ENCODE results near the gene SPTLC3.
"Not testable (repeated sequence)": the region's sequence is repeated elsewhere in the genome, so short reads cannot be mapped to it uniquely, and the experiment has no call there.

The SPTLC3 gene

GRCh38 chr20:12970372-12970821 lies 38.4 kb upstream of the SPTLC3 start:
- H3K9ac ChIP-seq (ENCODE audit: low read depth in 1 of 2, low read length in 2 of 2) = no peak overlapping the region
- no peaks in the 10 kb centered on the region for H3K36me3 ChIP-seq (ENCODE audit: control insufficient read depth in 1 of 2, insufficient read depth in 2 of 2, low read length in 2 of 2)
- no peak overlapping the region for H3K4me3 ChIP-seq (ENCODE audit: low read depth in 1 of 2, low read length in 2 of 2)

GRCh38 chr20:12975833-12976608 lies 32.8 kb upstream of the SPTLC3 start:
- Histone ChIP-seq H3K9ac (ENCODE audit: low read depth in 1 of 2, low read length in 2 of 2) (no peak overlapping the region), H3K27ac (ENCODE audit: low read depth, low read length) (no peak overlapping the region), H3K27me3 (ENCODE audit: control insufficient read depth in 1 of 2, insufficient read depth in 2 of 2, low read length in 2 of 2) (no peaks in the 10 kb centered on the region), H3K36me3 (ENCODE audit: control insufficient read depth in 1 of 2, insufficient read depth in 2 of 2, low read length in 2 of 2) (no peaks in the 10 kb centered on the region), H3K4me1 (ENCODE audit: control insufficient read depth in 1 of 2, insufficient read depth in 2 of 2, low read length in 2 of 2) (peaks cover 8 to 16% of the 10 kb centered on the region in 2 donors), H3K9me3 (ENCODE audit: control insufficient read depth in 1 of 2, low read length in 2 of 2) (no peaks in the 10 kb centered on the region), H3K4me3 (ENCODE audit: low read depth in 1 of 2, low read length in 2 of 2) (no peak overlapping the region)

More at GRCh38 chr20:12970372-12970821, 38.4 kb upstream of the SPTLC3 start:
- no peaks in the 10 kb centered on the region for H3K27me3 ChIP-seq (ENCODE audit: control insufficient read depth in 1 of 2, insufficient read depth in 2 of 2, low read length in 2 of 2)
- H3K27ac ChIP-seq (ENCODE audit: low read depth, low read length) = no peak overlapping the region
- H3K9me3 ChIP-seq (ENCODE audit: control insufficient read depth in 1 of 2, low read length in 2 of 2) = peaks cover 0 to 4% of the 10 kb centered on the region in 2 donors
- no peaks in the 10 kb centered on the region for H3K4me1 ChIP-seq (ENCODE audit: control insufficient read depth in 1 of 2, insufficient read depth in 2 of 2, low read length in 2 of 2)

GRCh38 chr20:12976720-12977309 lies 32.0 kb upstream of the SPTLC3 start:
- no peaks in the 10 kb centered on the region for H3K9me3 ChIP-seq (ENCODE audit: control insufficient read depth in 1 of 2, low read length in 2 of 2)
- no peaks in the 10 kb centered on the region for H3K27me3 ChIP-seq (ENCODE audit: control insufficient read depth in 1 of 2, insufficient read depth in 2 of 2, low read length in 2 of 2)
- H3K36me3 ChIP-seq (ENCODE audit: control insufficient read depth in 1 of 2, insufficient read depth in 2 of 2, low read length in 2 of 2) = no peaks in the 10 kb centered on the region
- H3K4me3 ChIP-seq (ENCODE audit: low read depth in 1 of 2, low read length in 2 of 2) = no peak overlapping the region
- H3K27ac ChIP-seq (ENCODE audit: low read depth, low read length) = no peak overlapping the region
- H3K9ac ChIP-seq (ENCODE audit: low read depth in 1 of 2, low read length in 2 of 2) = no peak overlapping the region
- peaks cover 8 to 16% of the 10 kb centered on the region in 2 donors for H3K4me1 ChIP-seq (ENCODE audit: control insufficient read depth in 1 of 2, insufficient read depth in 2 of 2, low read length in 2 of 2)

- no peaks in the 10 kb centered on the region for H3K9me3 ChIP-seq (ENCODE audit: control insufficient read depth in 1 of 2, low read length in 2 of 2)
- no peak overlapping the region for H3K9ac ChIP-seq (ENCODE audit: low read depth in 1 of 2, low read length in 2 of 2)
- no peak overlapping the region for H3K27ac ChIP-seq (ENCODE audit: low read depth, low read length)
These were observed 31.2 kb upstream of the SPTLC3 start for GRCh38 chr20:12977328-12978125.

GRCh38 chr20:12978126-12978394 lies 30.7 kb upstream of the SPTLC3 start:
- Histone ChIP-seq H3K27ac (ENCODE audit: low read depth, low read length) (no peak overlapping the region), H3K27me3 (ENCODE audit: control insufficient read depth in 1 of 2, insufficient read depth in 2 of 2, low read length in 2 of 2) (no peaks in the 10 kb centered on the region), H3K9ac (ENCODE audit: low read depth in 1 of 2, low read length in 2 of 2) (no peak overlapping the region), H3K4me3 (ENCODE audit: low read depth in 1 of 2, low read length in 2 of 2) (no peak overlapping the region), H3K36me3 (ENCODE audit: control insufficient read depth in 1 of 2, insufficient read depth in 2 of 2, low read length in 2 of 2) (no peaks in the 10 kb centered on the region), H3K4me1 (ENCODE audit: control insufficient read depth in 1 of 2, insufficient read depth in 2 of 2, low read length in 2 of 2) (peaks cover 8 to 16% of the 10 kb centered on the region in 2 donors), H3K9me3 (ENCODE audit: control insufficient read depth in 1 of 2, low read length in 2 of 2) (no peaks in the 10 kb centered on the region)

More at GRCh38 chr20:12977328-12978125, 31.2 kb upstream of the SPTLC3 start:
- H3K27me3 ChIP-seq (ENCODE audit: control insufficient read depth in 1 of 2, insufficient read depth in 2 of 2, low read length in 2 of 2) = no peaks in the 10 kb centered on the region
- no peak overlapping the region for H3K4me3 ChIP-seq (ENCODE audit: low read depth in 1 of 2, low read length in 2 of 2)
- H3K4me1 ChIP-seq (ENCODE audit: control insufficient read depth in 1 of 2, insufficient read depth in 2 of 2, low read length in 2 of 2) = peaks cover 8 to 16% of the 10 kb centered on the region in 2 donors
- no peaks in the 10 kb centered on the region for H3K36me3 ChIP-seq (ENCODE audit: control insufficient read depth in 1 of 2, insufficient read depth in 2 of 2, low read length in 2 of 2)

GRCh38 chr20:12978613-12979495 lies 29.9 kb upstream of the SPTLC3 start:
- Histone ChIP-seq H3K4me1 (ENCODE audit: control insufficient read depth in 1 of 2, insufficient read depth in 2 of 2, low read length in 2 of 2) (peaks cover 8 to 22% of the 10 kb centered on the region in 2 donors), H3K27me3 (ENCODE audit: control insufficient read depth in 1 of 2, insufficient read depth in 2 of 2, low read length in 2 of 2) (no peaks in the 10 kb centered on the region), H3K9ac (ENCODE audit: low read depth in 1 of 2, low read length in 2 of 2) (no peak overlapping the region)

GRCh38 chr20:12979713-12980112 lies 29.1 kb upstream of the SPTLC3 start:
- H3K36me3 ChIP-seq (ENCODE audit: control insufficient read depth in 1 of 2, insufficient read depth in 2 of 2, low read length in 2 of 2); H3K4me3 ChIP-seq (ENCODE audit: low read depth in 1 of 2, low read length in 2 of 2); H3K9ac ChIP-seq (ENCODE audit: low read depth in 1 of 2, low read length in 2 of 2); H3K27me3 ChIP-seq (ENCODE audit: control insufficient read depth in 1 of 2, insufficient read depth in 2 of 2, low read length in 2 of 2); H3K9me3 ChIP-seq (ENCODE audit: control insufficient read depth in 1 of 2, low read length in 2 of 2); H3K27ac ChIP-seq (ENCODE audit: low read depth, low read length): not testable (repeated sequence)
- peaks cover 8 to 27% of the 10 kb centered on the region in 2 donors for H3K4me1 ChIP-seq (ENCODE audit: control insufficient read depth in 1 of 2, insufficient read depth in 2 of 2, low read length in 2 of 2)

More at GRCh38 chr20:12978613-12979495, 29.9 kb upstream of the SPTLC3 start:
- no peak overlapping the region for H3K4me3 ChIP-seq (ENCODE audit: low read depth in 1 of 2, low read length in 2 of 2)
- no peaks in the 10 kb centered on the region for H3K9me3 ChIP-seq (ENCODE audit: control insufficient read depth in 1 of 2, low read length in 2 of 2)
- H3K27ac ChIP-seq (ENCODE audit: low read depth, low read length) = no peak overlapping the region
- H3K36me3 ChIP-seq (ENCODE audit: control insufficient read depth in 1 of 2, insufficient read depth in 2 of 2, low read length in 2 of 2) = no peaks in the 10 kb centered on the region

- no peak overlapping the region for H3K4me3 ChIP-seq (ENCODE audit: low read depth in 1 of 2, low read length in 2 of 2)
- peaks cover 9 to 22% of the 10 kb centered on the region in 2 donors for H3K4me1 ChIP-seq (ENCODE audit: control insufficient read depth in 1 of 2, insufficient read depth in 2 of 2, low read length in 2 of 2)
- no peaks in the 10 kb centered on the region for H3K36me3 ChIP-seq (ENCODE audit: control insufficient read depth in 1 of 2, insufficient read depth in 2 of 2, low read length in 2 of 2)
- no peak overlapping the region for H3K9ac ChIP-seq (ENCODE audit: low read depth in 1 of 2, low read length in 2 of 2)
- no peaks in the 10 kb centered on the region for H3K27me3 ChIP-seq (ENCODE audit: control insufficient read depth in 1 of 2, insufficient read depth in 2 of 2, low read length in 2 of 2)
- no peak overlapping the region for H3K27ac ChIP-seq (ENCODE audit: low read depth, low read length)
- H3K9me3 ChIP-seq (ENCODE audit: control insufficient read depth in 1 of 2, low read length in 2 of 2) = no peaks in the 10 kb centered on the region
These were observed 26.7 kb upstream of the SPTLC3 start for GRCh38 chr20:12982098-12982497.

- H3K27me3 ChIP-seq (ENCODE audit: control insufficient read depth in 1 of 2, insufficient read depth in 2 of 2, low read length in 2 of 2) = no peaks in the 10 kb centered on the region
- no peaks in the 10 kb centered on the region for H3K9me3 ChIP-seq (ENCODE audit: control insufficient read depth in 1 of 2, low read length in 2 of 2)
These were observed 24.6 kb upstream of the SPTLC3 start for GRCh38 chr20:12984069-12984765.

More at GRCh38 chr20:12984069-12984765, 24.6 kb upstream of the SPTLC3 start:
- no peaks in the 10 kb centered on the region for H3K36me3 ChIP-seq (ENCODE audit: control insufficient read depth in 1 of 2, insufficient read depth in 2 of 2, low read length in 2 of 2)
- no peak overlapping the region for H3K9ac ChIP-seq (ENCODE audit: low read depth in 1 of 2, low read length in 2 of 2)
- H3K27ac ChIP-seq (ENCODE audit: low read depth, low read length) = no peak overlapping the region
- peak overlapping the region in 1 of 2 donors; percentile 24 for H3K4me3 ChIP-seq (ENCODE audit: low read depth in 1 of 2, low read length in 2 of 2)
- H3K4me1 ChIP-seq (ENCODE audit: control insufficient read depth in 1 of 2, insufficient read depth in 2 of 2, low read length in 2 of 2) = peaks cover 4 to 16% of the 10 kb centered on the region in 2 donors
